GM18505 (cell line): ENCODE results near the gene APOBEC2.

ENCODE experiments used
- ATAC-seq: cut with Tn5 transposase; IDR thresholded peaks from one replicate; pipeline ENCODE4 v1.9.1; 2021; ENCODE audit not compliant: unreplicated experiment
- POLR2A ChIP-seq: IDR thresholded peaks from 4 replicates; pipeline ENCODE4 v1.6.1; 2011; ENCODE audit warnings: borderline replicate concordance; ENCODE audit not compliant: insufficient read depth, insufficient read length; ENCODE audit errors: extremely low read depth

APOBEC2 gene

GRCh38 chr6:41073968-41074691 lies 21.1 kb downstream of the APOBEC2 start:
- TF ChIP-seq POLR2A, result no peak
- no peak for ATAC-seq

DNA sequence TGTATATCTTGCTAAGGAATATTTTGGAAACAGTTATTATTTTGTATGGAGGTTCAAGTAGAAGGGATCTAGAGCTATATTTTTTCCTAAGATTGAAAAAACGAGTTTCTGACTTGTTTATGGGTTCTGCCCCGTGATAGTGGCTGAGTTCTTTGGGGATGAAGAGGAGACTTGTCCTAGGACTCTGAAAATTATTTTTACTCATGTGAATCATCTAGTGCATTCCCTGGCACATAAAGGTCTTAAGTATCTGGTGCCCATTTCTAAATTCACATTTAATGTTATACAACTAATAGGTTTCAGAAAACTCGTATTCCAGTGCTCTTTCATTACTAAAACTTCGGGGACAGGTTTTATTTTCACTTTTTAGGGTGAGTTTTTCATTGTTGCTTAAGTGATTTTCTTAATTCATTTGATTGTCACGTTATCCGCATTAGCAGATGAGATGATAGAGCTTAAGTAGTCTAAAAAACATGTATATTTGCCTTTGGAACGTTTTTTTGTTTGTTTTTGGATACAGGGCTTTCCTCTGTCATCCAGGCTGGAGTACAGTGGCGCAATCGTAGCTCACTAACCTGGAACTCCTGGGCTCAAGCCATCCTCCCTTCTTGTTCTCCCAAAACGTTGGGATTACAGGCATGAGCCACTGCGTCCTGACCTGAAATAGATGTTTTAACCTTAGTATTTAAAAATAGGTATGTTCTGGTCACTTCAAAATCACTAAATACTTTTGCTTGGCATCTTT lies 21.9 kb downstream of the APOBEC2 start:
- no peak for TF ChIP-seq POLR2A
- no peak for ATAC-seq

DNA sequence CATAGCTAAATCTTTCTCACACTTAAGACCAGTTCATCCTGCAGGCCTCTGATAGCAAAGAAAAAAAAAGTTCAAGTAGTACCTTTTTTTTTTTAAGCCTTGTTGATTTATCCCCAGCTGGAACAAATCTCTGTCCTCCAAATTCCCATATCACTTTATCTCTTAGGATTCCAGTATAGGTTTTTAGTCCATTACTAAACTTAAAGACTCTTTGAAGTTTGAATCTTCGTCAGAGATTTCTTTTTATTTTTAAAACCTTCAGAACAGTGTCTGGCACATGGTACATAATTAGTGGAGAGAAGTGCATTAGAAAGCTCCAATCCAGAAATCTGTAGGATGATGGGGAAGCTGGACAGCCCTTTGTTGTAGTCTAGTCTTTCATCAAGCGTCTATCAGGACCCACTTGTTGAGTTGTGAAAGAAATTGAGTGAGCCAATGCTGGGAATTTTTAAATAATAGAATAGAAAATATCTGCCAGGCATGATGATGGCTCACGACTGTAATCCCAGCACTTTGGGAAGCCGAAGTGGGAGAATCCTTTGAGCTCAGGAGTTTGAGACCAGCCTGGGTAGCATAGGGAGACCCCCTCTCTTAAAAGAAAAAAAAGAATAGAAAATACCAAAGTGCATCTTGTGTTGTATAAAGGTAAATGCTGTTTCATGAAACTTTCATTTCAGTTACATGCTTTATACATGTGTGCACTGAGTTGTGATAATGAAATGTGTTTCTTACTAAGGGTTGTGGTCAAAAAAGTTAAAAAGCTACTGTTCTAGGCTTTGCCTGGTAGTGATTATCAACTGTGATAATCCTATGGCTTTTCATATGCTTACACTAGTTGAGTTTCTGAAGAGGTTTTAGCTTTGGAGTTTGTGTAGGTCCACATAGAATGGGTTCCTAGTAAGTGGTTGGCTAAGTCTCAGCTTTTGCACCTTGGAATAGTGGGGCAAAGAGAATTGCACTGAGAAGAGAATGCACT lies 22.9 kb downstream of the APOBEC2 start:
- no peak for TF ChIP-seq POLR2A
- no peak for ATAC-seq

- TF ChIP-seq POLR2A, result no peak
- no peak for ATAC-seq
Observed at GRCh38 chr6:41077536-41077935, 24.5 kb downstream of the APOBEC2 start.

DNA sequence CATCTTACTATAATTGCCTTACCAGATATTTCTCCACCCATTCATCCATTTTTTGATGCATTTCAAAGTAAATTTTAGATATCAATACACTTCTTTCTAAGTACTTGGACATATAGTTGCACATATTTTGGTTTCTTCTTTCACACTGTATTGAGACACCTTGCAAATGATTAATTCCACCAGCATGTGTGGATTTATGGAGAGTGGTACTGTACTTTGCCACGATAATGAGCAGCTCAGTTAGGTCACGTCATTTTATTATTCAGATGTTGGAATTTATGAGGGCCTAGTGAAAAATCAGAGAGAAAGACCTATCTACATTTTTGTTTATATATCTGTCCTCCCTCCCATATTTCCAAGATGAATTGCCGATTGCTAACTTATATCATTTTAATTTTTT lies 25.1 kb downstream of the APOBEC2 start:
- no peak for TF ChIP-seq POLR2A
- ATAC-seq, result no peak

DNA sequence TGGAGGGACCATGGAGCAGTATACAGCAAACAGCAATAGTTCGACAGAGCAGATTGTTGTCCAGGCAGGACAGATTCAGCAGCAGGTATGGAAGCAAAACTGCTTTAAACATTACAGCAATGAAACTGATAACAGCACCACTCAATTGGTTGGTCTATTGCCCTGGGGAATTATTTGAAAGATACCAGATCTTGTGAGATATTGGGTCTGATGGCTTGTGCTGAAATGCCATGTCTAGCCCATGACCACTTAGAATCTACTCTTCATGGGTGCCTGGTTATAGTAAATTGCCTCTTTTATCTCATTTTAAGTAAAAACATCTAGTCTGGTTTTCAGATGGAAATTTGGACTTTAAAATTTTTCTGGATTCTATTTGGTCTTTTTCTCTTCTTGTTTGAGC lies 26.1 kb downstream of the APOBEC2 start:
- no peak for ATAC-seq
- no peak for TF ChIP-seq POLR2A

DNA sequence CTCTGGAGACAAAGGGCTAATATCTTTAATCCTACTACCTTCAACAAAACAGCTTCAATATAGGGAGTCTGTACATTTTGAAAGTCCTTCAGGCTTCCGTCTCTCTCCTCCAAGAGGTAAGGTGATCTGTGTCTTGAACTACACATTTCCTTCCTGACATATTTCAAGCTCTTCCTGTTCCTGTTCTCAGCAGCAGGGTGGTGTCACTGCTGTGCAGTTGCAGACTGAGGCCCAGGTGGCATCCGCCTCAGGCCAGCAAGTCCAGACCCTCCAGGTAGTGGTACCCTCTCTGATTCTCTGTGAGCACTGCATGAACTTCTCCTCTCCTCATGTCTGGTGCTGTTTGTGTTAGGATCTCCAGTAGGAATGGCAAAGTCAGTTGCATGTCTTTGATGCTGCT lies 27.6 kb downstream of the APOBEC2 start:
- no peak for ATAC-seq

GRCh38 chr6:41083072-41083471 lies 30.1 kb downstream of the APOBEC2 start:
- TF ChIP-seq POLR2A, result no peak
- no peak for ATAC-seq

More for the DNA sequence above, 27.6 kb downstream of the APOBEC2 start:
- TF ChIP-seq POLR2A, result no peak

DNA sequence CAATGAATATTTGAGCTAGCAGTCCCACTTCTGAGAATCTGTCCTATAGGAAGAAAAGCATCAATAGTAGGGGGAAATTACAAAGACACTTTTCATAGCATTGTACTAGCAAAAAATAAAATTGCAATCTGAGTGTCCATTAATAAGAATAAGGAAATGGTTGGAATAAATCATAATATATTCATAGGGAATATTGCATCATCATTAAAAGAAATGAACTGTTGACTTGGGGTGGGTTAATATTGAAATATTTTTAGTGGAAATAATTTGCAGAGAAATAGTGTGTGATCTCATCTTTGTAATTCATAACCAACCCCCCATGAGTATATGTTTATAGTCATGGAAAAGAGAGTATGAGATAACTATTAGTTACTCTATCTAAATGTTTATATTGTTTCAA lies 32.2 kb downstream of the APOBEC2 start:
- no peak for ATAC-seq
- TF ChIP-seq POLR2A, result no peak

GRCh38 chr6:41088451-41088850 lies 35.4 kb downstream of the APOBEC2 start:
- no peak for TF ChIP-seq POLR2A
- no peak for ATAC-seq

GRCh38 chr6:41090841-41091761 lies 38.1 kb downstream of the APOBEC2 start:
- TF ChIP-seq POLR2A, result no peak
- ATAC-seq, result no peak

- no peak for TF ChIP-seq POLR2A
- ATAC-seq, result no peak
Observed at GRCh38 chr6:41092421-41093140, 39.6 kb downstream of the APOBEC2 start.
